ENCODE data around the gene SRRM3. TPM values are rescaled to one million over a fixed set of nuclear protein-coding genes. Genes with fewer than 3 reads are reported as not detected.
"Not testable (repeated sequence)": the region's sequence is repeated elsewhere in the genome, so short reads cannot be mapped to it uniquely, and the experiment has no call there.

Gene SRRM3
- polyA plus RNA-seq, 2 of the 4 experiments (the other 2 are of a cell fraction): 2.4 to 7.0 TPM

GRCh38 chr7:76292213-76292573, 90.5 kb downstream of the SRRM3 start:
- Histone ChIP-seq H3K4me3 (peak overlapping the region; percentile 37), H3K27ac (peak overlapping the region; percentile 92 to 97), H3K9me3 (no peaks in the 10 kb centered on the region), H3K4me2 (peak overlapping the region; percentile 76), H3K4me1 (peaks cover 55% of the 10 kb centered on the region)
- ATAC-seq: peak; percentile 8 to 28
- WGBS (ENCODE audit: missing lambda C conversion rate): 5% methylated on average over 5 of the region's 5 CpGs
- no peak for DNase-seq (ENCODE audit: low read depth in 1 of 2, low spot score in 1 of 2)
- ChIA-PET POLR2A (interaction anchor here (0.6 to 2.9 kb wide), 9 partner anchors 8 to 222 kb away, joined by 3 to 20 read pairs (median 7); partner anchors contain the start of gene HSPB1), CTCF (interaction anchor here (0.7 to 32.9 kb wide), 12 partner anchors 14 to 115 kb away, joined by 3 to 764 read pairs (median 6); partner anchors contain the start of genes HSPB1 and YWHAG)
- no peak for FAIRE-seq
- TF ChIP-seq TP53 (CRISPR knock-in tag; IDR thresholded peaks at IDR 0.05) (no peak), CEBPB (IDR thresholded peaks at IDR 0.05) (peak; percentile 36 to 76; a peak in 3 of 4 replicates)

- ChIA-PET CTCF (interaction anchor here (1.0 to 32.9 kb wide), 7 partner anchors 14 to 115 kb away, joined by 3 to 764 read pairs (median 6); partner anchors contain the start of gene HSPB1), POLR2A (interaction anchor here (0.6 to 2.9 kb wide), 6 partner anchors 10 to 30 kb away, joined by 3 to 20 read pairs (median 10); partner anchors contain the start of gene HSPB1)
- DNase-seq (ENCODE audit: low read depth in 1 of 2, low spot score in 1 of 2); H3K4me3 ChIP-seq; ATAC-seq; FAIRE-seq; H3K9me3 ChIP-seq: not testable (repeated sequence)
- peak overlapping the region; percentile 76 for H3K4me2 ChIP-seq
- WGBS (ENCODE audit: missing lambda C conversion rate): 91% methylated on average over 5 of the region's 5 CpGs
- H3K4me1 ChIP-seq: peaks cover 62% of the 10 kb centered on the region
- H3K27ac ChIP-seq: peak overlapping the region; percentile 92 to 97
Observed at GRCh38 chr7:76292911-76293310, 91.2 kb downstream of the SRRM3 start.

- no peak for DNase-seq (ENCODE audit: low read depth in 1 of 2, low spot score in 1 of 2)
- no peak for TF ChIP-seq MYC (IDR thresholded peaks at IDR 0.05; ENCODE audit: borderline replicate concordance, low read length)
- Histone ChIP-seq H3K27ac (peak overlapping the region; percentile 92 to 97), H3K4me3 (no peak overlapping the region), H3K9me3 (no peaks in the 10 kb centered on the region), H3K4me1 (peaks cover 62% of the 10 kb centered on the region), H3K4me2 (peak overlapping the region; percentile 76)
- no peak for FAIRE-seq
- ATAC-seq: no peak
- 93% methylated on average over 8 of the region's 8 CpGs for WGBS (ENCODE audit: missing lambda C conversion rate)
- ChIA-PET CTCF (interaction anchor here (1.0 to 32.9 kb wide), 4 partner anchors 9 to 115 kb away, joined by 3 to 764 read pairs (median 8); partner anchors contain the start of gene HSPB1), POLR2A (interaction anchor here (0.7 to 2.9 kb wide), 4 partner anchors 13 to 72 kb away, joined by 4 to 20 read pairs (median 15); no protein-coding TSS in a partner anchor)
Observed at GRCh38 chr7:76293407-76293901, 91.8 kb downstream of the SRRM3 start.

GRCh38 chr7:76294344-76295024, 92.8 kb downstream of the SRRM3 start:
- ATAC-seq (peak; percentile 77 to 79), DNase-seq (ENCODE audit: low read depth in 1 of 2, low spot score in 1 of 2) (peak; percentile 83 to 96), FAIRE-seq (no peak)
- H3K4me3 ChIP-seq: peak overlapping the region; percentile 26; the same call in 2 of the 3 replicates
- H3K27ac ChIP-seq: peak overlapping the region; percentile 92 to 97
- ChIA-PET POLR2A (interaction anchor here (0.6 to 1.6 kb wide), 10 partner anchors 9 to 116 kb away, joined by 3 to 20 read pairs (median 3); partner anchors contain the start of gene HSPB1), CTCF (interaction anchor here (0.6 to 32.9 kb wide), 6 partner anchors 10 to 116 kb away, joined by 3 to 764 read pairs (median 4); partner anchors contain the start of gene HSPB1)
- H3K4me1 ChIP-seq: peaks cover 65% of the 10 kb centered on the region
- H3K9me3 ChIP-seq: no peaks in the 10 kb centered on the region
- peak overlapping the region; percentile 76 for H3K4me2 ChIP-seq
- 5% methylated on average over 17 of the region's 20 CpGs for WGBS (ENCODE audit: missing lambda C conversion rate)
- TF ChIP-seq ZNF302 (CRISPR knock-in tag; IDR thresholded peaks at IDR 0.05) (no peak), EP300 (IDR thresholded peaks at IDR 0.05) (0 out of 5 replicates have a peak, but pooled peaks of 1 of the 2 experiments have one; percentile 19), CHD4 (IDR thresholded peaks at IDR 0.05; ENCODE audit: borderline replicate concordance) (no peak), HDAC2 (IDR thresholded peaks at IDR 0.05) (no peak), MAX (IDR thresholded peaks at IDR 0.05) (peak; percentile 91), EHF (CRISPR knock-in tag; IDR thresholded peaks at IDR 0.05) (no peak), E2F6 (IDR thresholded peaks at IDR 0.05; ENCODE audit: borderline replicate concordance, low read depth) (peak; percentile 72), JUN (IDR thresholded peaks at IDR 0.05) (peak in 1 of 2 experiments; percentile 85; a peak in 4 of 5 replicates), POLR2AphosphoS2 (conservative IDR thresholded peaks at IDR 0.05; ENCODE audit: low read length) (no peak), JUNB (IDR thresholded peaks at IDR 0.05) (peak; percentile 59; the same call in 1 of the 2 replicates), RFX5 (IDR thresholded peaks at IDR 0.05) (no peak), HOXB5 (CRISPR knock-in tag; IDR thresholded peaks at IDR 0.05) (peak; percentile 88; the same call in 1 of the 2 replicates), RARB (CRISPR knock-in tag; IDR thresholded peaks at IDR 0.05) (no peak), ATOH8 (CRISPR knock-in tag; IDR thresholded peaks at IDR 0.05; ENCODE audit: low read depth) (no peak), BHLHE40 (IDR thresholded peaks at IDR 0.05; ENCODE audit: low read depth, low read length) (no peak), RNF2 (IDR thresholded peaks at IDR 0.05; ENCODE audit: borderline replicate concordance, low read depth) (no peak), CBX2 (IDR thresholded peaks at IDR 0.05; ENCODE audit: borderline replicate concordance, low read depth) (no peak), ZC3H11A (IDR thresholded peaks at IDR 0.05) (no peak), GATA3 (IDR thresholded peaks at IDR 0.05; ENCODE audit: borderline replicate concordance) (peak; percentile 53; the same call in 1 of the 2 replicates), FOSL2 (IDR thresholded peaks at IDR 0.05) (peak; percentile 31; the same call in 1 of the 2 replicates), FOSL2 (CRISPR knock-in tag; IDR thresholded peaks at IDR 0.05) (peak; percentile 68), KDM5A (IDR thresholded peaks at IDR 0.05) (no peak), TP53 (CRISPR knock-in tag; IDR thresholded peaks at IDR 0.05) (no peak), ESRRA (IDR thresholded peaks at IDR 0.05; ENCODE audit: borderline replicate concordance, low read length) (no peak), KDM1A (IDR thresholded peaks at IDR 0.05; ENCODE audit: low read depth) (0 out of 2 replicates have a peak, but pooled peaks have one; percentile 36), CEBPB (IDR thresholded peaks at IDR 0.05) (no peak), ZSCAN20 (CRISPR knock-in tag; IDR thresholded peaks at IDR 0.05) (no peak)
